PFSK-1 (cell line): ENCODE data around the gene TSPAN32.

Experiments used
- FOXP2 ChIP-seq: optimal IDR thresholded peaks from 2 replicates; pipeline ENCODE3; 2011; ENCODE audit warnings: borderline replicate concordance, control low read depth, inconsistent platforms; ENCODE audit not compliant: insufficient read depth; ENCODE audit errors: extremely low read length, extremely low read depth
- POLR2AphosphoS5 ChIP-seq: IDR thresholded peaks from 2 replicates; pipeline ENCODE4 v1.6.1; 2012; ENCODE audit warnings: low read depth, mild to moderate bottlenecking, control low read depth, low read length, moderate library complexity
- SIN3A ChIP-seq: IDR thresholded peaks from 2 replicates; pipeline ENCODE4 v1.6.1; 2012; ENCODE audit warnings: mild to moderate bottlenecking, low read length, moderate library complexity, borderline replicate concordance; ENCODE audit not compliant: insufficient read depth
- TAF1 ChIP-seq: IDR thresholded peaks from 2 replicates; pipeline ENCODE4 v1.6.1; 2012; ENCODE audit warnings: low read length, control low read depth, borderline replicate concordance; ENCODE audit not compliant: insufficient read depth
- TF ChIP-seq, protein P1 (sequence below), 2 experiments: IDR thresholded peaks; 2 replicates each; pipeline versions ENCODE4 v1.6.1 to v1.8.0; 2011 to 2012; ENCODE audit warnings: low read depth in 2 of 2, low read length in 2 of 2, control low read depth in 1 of 2, inconsistent platforms in 1 of 2, mild to moderate bottlenecking in 1 of 2, moderate library complexity in 1 of 2; ENCODE audit not compliant: insufficient read depth in 1 of 2

DNA sequence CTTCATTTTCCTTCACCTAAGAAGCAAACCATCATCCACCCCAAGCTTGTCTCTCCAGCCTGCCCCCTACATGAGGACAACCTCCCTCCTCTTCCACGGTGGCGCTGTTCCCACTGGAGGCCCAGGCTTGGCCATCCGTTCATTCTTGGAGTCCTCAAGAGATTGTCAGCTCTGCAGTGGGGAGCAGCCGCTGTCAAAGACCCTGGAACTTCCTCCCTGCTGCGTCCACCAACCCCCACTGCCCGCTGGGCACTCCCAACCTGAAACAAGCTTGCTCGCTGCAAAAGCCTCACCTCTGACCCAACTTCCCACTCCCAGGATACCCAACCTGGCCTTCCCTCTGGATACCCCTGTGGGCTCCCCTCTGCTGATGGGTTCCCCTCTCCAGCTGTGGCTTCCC is 64.9 kb downstream of the TSPAN32 start:
- TF ChIP-seq POLR2AphosphoS5 = no peak
- no peak for TF ChIP-seq SIN3A
- no peak for TF ChIP-seq TAF1
- TF ChIP-seq, protein P1, sequence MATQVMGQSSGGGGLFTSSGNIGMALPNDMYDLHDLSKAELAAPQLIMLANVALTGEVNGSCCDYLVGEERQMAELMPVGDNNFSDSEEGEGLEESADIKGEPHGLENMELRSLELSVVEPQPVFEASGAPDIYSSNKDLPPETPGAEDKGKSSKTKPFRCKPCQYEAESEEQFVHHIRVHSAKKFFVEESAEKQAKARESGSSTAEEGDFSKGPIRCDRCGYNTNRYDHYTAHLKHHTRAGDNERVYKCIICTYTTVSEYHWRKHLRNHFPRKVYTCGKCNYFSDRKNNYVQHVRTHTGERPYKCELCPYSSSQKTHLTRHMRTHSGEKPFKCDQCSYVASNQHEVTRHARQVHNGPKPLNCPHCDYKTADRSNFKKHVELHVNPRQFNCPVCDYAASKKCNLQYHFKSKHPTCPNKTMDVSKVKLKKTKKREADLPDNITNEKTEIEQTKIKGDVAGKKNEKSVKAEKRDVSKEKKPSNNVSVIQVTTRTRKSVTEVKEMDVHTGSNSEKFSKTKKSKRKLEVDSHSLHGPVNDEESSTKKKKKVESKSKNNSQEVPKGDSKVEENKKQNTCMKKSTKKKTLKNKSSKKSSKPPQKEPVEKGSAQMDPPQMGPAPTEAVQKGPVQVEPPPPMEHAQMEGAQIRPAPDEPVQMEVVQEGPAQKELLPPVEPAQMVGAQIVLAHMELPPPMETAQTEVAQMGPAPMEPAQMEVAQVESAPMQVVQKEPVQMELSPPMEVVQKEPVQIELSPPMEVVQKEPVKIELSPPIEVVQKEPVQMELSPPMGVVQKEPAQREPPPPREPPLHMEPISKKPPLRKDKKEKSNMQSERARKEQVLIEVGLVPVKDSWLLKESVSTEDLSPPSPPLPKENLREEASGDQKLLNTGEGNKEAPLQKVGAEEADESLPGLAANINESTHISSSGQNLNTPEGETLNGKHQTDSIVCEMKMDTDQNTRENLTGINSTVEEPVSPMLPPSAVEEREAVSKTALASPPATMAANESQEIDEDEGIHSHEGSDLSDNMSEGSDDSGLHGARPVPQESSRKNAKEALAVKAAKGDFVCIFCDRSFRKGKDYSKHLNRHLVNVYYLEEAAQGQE (IDR thresholded peaks at IDR 0.05; ENCODE audit: insufficient read depth in 1 of 2, low read depth in 2 of 2, low read length in 2 of 2) = no peak
- TF ChIP-seq FOXP2 = no peak
